Gastroesophageal sphincter (tissue), 3 donors: ENCODE data around the gene ADGRG3.

Experiments
- POLR2A ChIP-seq, 2 donors: fragments of 450-650 bp; IDR thresholded peaks; one replicate each; pipeline ENCODE4 v1.6.1; 2017; ENCODE audit warnings: antibody characterized with exemption in 2 of 2, mild to moderate bottlenecking in 2 of 2, moderate library complexity in 1 of 2
- TF ChIP-seq, protein P1 (sequence below), 4 experiments: fragments of 200-600 bp in 2 of 4; fragments of 450-650 bp in 2 of 4; sonication (generic) in 1 of 4; IDR thresholded peaks; one replicate each; pipeline ENCODE4 v1.5.1; 2017 to 2019; ENCODE audit warnings: antibody characterized with exemption in 4 of 4, mild to moderate bottlenecking in 2 of 4, moderate library complexity in 2 of 4

GRCh38 chr16:57724531-57724930 is 56.4 kb downstream of the ADGRG3 start:
- TF ChIP-seq POLR2A (IDR thresholded peaks at IDR 0.05): no peak
- TF ChIP-seq, protein P1, sequence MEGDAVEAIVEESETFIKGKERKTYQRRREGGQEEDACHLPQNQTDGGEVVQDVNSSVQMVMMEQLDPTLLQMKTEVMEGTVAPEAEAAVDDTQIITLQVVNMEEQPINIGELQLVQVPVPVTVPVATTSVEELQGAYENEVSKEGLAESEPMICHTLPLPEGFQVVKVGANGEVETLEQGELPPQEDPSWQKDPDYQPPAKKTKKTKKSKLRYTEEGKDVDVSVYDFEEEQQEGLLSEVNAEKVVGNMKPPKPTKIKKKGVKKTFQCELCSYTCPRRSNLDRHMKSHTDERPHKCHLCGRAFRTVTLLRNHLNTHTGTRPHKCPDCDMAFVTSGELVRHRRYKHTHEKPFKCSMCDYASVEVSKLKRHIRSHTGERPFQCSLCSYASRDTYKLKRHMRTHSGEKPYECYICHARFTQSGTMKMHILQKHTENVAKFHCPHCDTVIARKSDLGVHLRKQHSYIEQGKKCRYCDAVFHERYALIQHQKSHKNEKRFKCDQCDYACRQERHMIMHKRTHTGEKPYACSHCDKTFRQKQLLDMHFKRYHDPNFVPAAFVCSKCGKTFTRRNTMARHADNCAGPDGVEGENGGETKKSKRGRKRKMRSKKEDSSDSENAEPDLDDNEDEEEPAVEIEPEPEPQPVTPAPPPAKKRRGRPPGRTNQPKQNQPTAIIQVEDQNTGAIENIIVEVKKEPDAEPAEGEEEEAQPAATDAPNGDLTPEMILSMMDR (IDR thresholded peaks at IDR 0.05): no peak
